Gastrocnemius medialis (tissue), 4 donors: ENCODE results near the gene DNM3. TPM values are rescaled to one million over a fixed set of nuclear protein-coding genes. Genes with fewer than 3 reads are reported as not detected.

Source experiments
- ATAC-seq, 2 donors: fragments of 150-250 bp; one replicate each; pipeline ENCODE4 v1.9.1; 2016
- DNase-seq, 2 donors: peaks; one replicate each; pipeline ENCODE4 v3.0.0-alpha.2; 2019
- H3K27ac ChIP-seq, 4 donors: fragments of 200-600 bp; sonication (generic); 1 replicate in 1 of 4; 2 replicates in 3 of 4; pipeline ENCODE4 v1.5.1; 2016 to 2018; ENCODE audit warnings: mild to moderate bottlenecking in 2 of 4, moderate library complexity in 1 of 4
- H3K27me3 ChIP-seq, 3 donors: fragments of 200-600 bp; sonication (generic) in 2 of 3; 1 replicate in 1 of 3; 2 replicates in 2 of 3; pipeline versions ENCODE4 v1.5.1 to v1.6.0; 2016 to 2019; ENCODE audit warnings: mild to moderate bottlenecking in 1 of 3, moderate library complexity in 1 of 3
- H3K36me3 ChIP-seq, 2 donors: fragments of 200-600 bp; sonication (generic) in 1 of 2; one replicate each; pipeline ENCODE4 v1.5.1; 2017 to 2018
- H3K4me1 ChIP-seq, 2 donors: fragments of 200-600 bp; sonication (generic) in 1 of 2; one replicate each; pipeline ENCODE4 v1.5.1; 2016 to 2017; ENCODE audit warnings: mild to moderate bottlenecking in 2 of 2
- H3K4me3 ChIP-seq, 4 donors: fragments of 200-600 bp; sonication (generic) in 3 of 4; 1 replicate in 1 of 4; 2 replicates in 3 of 4; pipeline ENCODE4 v1.5.1; 2016 to 2019; ENCODE audit warnings: mild to moderate bottlenecking in 2 of 4
- H3K9me3 ChIP-seq, 3 donors: fragments of 200-600 bp; sonication (generic) in 2 of 3; 1 replicate in 1 of 3; 2 replicates in 2 of 3; pipeline ENCODE4 v1.5.1; 2016 to 2019
- POLR2A ChIP-seq, 2 donors: fragments of 450-650 bp; IDR thresholded peaks; one replicate each; pipeline ENCODE4 v1.6.1; 2017; ENCODE audit warnings: antibody characterized with exemption in 2 of 2, mild to moderate bottlenecking in 2 of 2, moderate library complexity in 2 of 2
- in situ Hi-C, 4 donors: fragments of 200-750 bp; cut with MboI; loops; one replicate each; pipeline versions ENCODE4 v1.15.0 to v1.8.0; 2017; ENCODE audit warnings: low sequenced_read_pairs in 4 of 4
- intact Hi-C: fragments of 100-400 bp; cut with DNase I; formaldehyde crosslinking; loops from one replicate; pipeline ENCODE4 v1.15.1; 2023; ENCODE audit warnings: low total_unique reads
- total RNA-seq, 4 donors: library from RNA; depleted of rRNA; stranded (reverse); fragments of >200 nt; gene quantifications; one replicate each; pipeline versions ENCODE4 v1.1.0 to v1.2.3, GENCODE V29; 2016
- TF ChIP-seq, protein P1 (sequence below), 5 experiments: fragments of 450-650 bp in 3 of 5; fragments of 200-600 bp in 2 of 5; sonication (generic) in 2 of 5; IDR thresholded peaks in 4 of 5; conservative IDR thresholded peaks in 1 of 5; 1 replicate in 4 of 5; 2 replicates in 1 of 5; pipeline ENCODE4 v1.5.1; 2016 to 2019; ENCODE audit warnings: antibody characterized with exemption in 5 of 5, mild to moderate bottlenecking in 3 of 5, moderate library complexity in 3 of 5

DNM3 gene
- total RNA-seq, 4 donors from 2014 or later, result 0.35 to 1.6 (median 1.1) TPM

GRCh38 chr1:172325531-172325930, 484.2 kb downstream of the DNM3 start:
- no peaks in the 10 kb centered on the region for H3K9me3 ChIP-seq
- H3K27me3 ChIP-seq, result no peaks in the 10 kb centered on the region
- H3K4me1 ChIP-seq, result peaks cover 0 to 3% of the 10 kb centered on the region in 2 donors
- no peaks in the 10 kb centered on the region for H3K36me3 ChIP-seq
- DNase-seq (no peak), ATAC-seq (no peak)
- H3K4me3 ChIP-seq, result no peak overlapping the region
- in situ Hi-C loops (no loop called here), intact Hi-C loops (no loop called here)
- no peak for TF ChIP-seq POLR2A (IDR thresholded peaks at IDR 0.05)
- TF ChIP-seq, protein P1, sequence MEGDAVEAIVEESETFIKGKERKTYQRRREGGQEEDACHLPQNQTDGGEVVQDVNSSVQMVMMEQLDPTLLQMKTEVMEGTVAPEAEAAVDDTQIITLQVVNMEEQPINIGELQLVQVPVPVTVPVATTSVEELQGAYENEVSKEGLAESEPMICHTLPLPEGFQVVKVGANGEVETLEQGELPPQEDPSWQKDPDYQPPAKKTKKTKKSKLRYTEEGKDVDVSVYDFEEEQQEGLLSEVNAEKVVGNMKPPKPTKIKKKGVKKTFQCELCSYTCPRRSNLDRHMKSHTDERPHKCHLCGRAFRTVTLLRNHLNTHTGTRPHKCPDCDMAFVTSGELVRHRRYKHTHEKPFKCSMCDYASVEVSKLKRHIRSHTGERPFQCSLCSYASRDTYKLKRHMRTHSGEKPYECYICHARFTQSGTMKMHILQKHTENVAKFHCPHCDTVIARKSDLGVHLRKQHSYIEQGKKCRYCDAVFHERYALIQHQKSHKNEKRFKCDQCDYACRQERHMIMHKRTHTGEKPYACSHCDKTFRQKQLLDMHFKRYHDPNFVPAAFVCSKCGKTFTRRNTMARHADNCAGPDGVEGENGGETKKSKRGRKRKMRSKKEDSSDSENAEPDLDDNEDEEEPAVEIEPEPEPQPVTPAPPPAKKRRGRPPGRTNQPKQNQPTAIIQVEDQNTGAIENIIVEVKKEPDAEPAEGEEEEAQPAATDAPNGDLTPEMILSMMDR (IDR thresholded peaks at IDR 0.05 in 4 of 5, conservative IDR thresholded peaks at IDR 0.05 in 1 of 5), result no peak
- H3K27ac ChIP-seq, result no peak overlapping the region

DNA sequence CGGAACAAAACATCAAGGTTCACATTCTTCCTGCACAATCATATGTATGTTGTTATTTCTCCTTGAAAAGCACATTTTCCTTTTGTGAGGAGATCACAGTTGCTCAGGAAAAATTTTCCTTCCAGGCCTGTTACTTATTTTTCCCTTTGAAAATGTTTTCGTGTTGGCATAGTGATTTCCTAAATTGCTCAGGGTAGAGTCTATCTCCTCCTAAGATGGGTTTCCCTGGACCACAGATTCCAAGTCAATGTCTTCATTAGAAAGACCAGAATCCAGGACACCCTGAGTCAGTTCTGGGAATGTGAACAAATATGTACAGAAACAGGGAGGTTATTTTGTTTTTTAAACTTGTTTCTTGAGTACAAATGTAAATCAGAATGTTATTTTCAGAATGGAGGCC, 484.8 kb downstream of the DNM3 start:
- H3K9me3 ChIP-seq, result no peaks in the 10 kb centered on the region
- no peaks in the 10 kb centered on the region for H3K27me3 ChIP-seq
- peaks cover 0 to 3% of the 10 kb centered on the region in 2 donors for H3K4me1 ChIP-seq
- no peak for ATAC-seq
- H3K36me3 ChIP-seq, result no peaks in the 10 kb centered on the region
- DNase-seq, result no peak
- intact Hi-C loops (no loop called here), in situ Hi-C loops (no loop called here)
- TF ChIP-seq, protein P1 (IDR thresholded peaks at IDR 0.05 in 4 of 5, conservative IDR thresholded peaks at IDR 0.05 in 1 of 5), result no peak
- no peak for TF ChIP-seq POLR2A (IDR thresholded peaks at IDR 0.05)
- H3K27ac ChIP-seq, result no peak overlapping the region
- no peak overlapping the region for H3K4me3 ChIP-seq

DNA sequence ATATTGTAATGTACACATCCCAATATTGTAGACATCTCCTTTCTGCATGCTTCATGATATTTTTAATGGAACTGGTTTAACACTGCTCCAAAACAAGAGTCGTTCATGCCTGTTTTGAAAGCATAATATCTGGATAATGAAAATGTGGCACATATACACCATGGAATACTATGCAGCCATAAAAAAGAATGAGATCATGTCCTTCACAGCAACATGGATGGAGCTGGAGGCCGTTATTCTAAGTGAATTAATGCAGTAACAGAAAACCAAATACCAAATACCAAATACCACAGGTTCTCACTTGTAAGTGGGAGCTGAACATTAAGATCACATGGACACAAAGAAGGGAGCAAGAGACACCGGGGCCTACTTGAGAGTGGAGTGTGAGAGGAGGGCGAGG, 487.0 kb downstream of the DNM3 start:
- no peaks in the 10 kb centered on the region for H3K27me3 ChIP-seq
- H3K4me1 ChIP-seq, result no peaks in the 10 kb centered on the region
- H3K36me3 ChIP-seq, result no peaks in the 10 kb centered on the region
- intact Hi-C loops (no loop called here), in situ Hi-C loops (no loop called here)
- TF ChIP-seq POLR2A (IDR thresholded peaks at IDR 0.05), result no peak
- TF ChIP-seq, protein P1 (IDR thresholded peaks at IDR 0.05 in 4 of 5, conservative IDR thresholded peaks at IDR 0.05 in 1 of 5), result no peak
- DNase-seq (no peak), ATAC-seq (no peak)
- H3K9me3 ChIP-seq, result no peaks in the 10 kb centered on the region
- H3K4me3 ChIP-seq, result no peak overlapping the region
- no peak overlapping the region for H3K27ac ChIP-seq

GRCh38 chr1:172332230-172332629, 490.9 kb downstream of the DNM3 start:
- in situ Hi-C loops (no loop called here), intact Hi-C loops (no loop called here)
- H3K27me3 ChIP-seq, result no peaks in the 10 kb centered on the region
- TF ChIP-seq POLR2A (IDR thresholded peaks at IDR 0.05), result no peak
- TF ChIP-seq, protein P1 (IDR thresholded peaks at IDR 0.05 in 4 of 5, conservative IDR thresholded peaks at IDR 0.05 in 1 of 5), result no peak
- no peaks in the 10 kb centered on the region for H3K4me1 ChIP-seq
- ATAC-seq, result no peak
- H3K27ac ChIP-seq, result no peak overlapping the region
- no peaks in the 10 kb centered on the region for H3K36me3 ChIP-seq
- no peak for DNase-seq
- H3K4me3 ChIP-seq, result no peak overlapping the region
- no peaks in the 10 kb centered on the region for H3K9me3 ChIP-seq

DNA sequence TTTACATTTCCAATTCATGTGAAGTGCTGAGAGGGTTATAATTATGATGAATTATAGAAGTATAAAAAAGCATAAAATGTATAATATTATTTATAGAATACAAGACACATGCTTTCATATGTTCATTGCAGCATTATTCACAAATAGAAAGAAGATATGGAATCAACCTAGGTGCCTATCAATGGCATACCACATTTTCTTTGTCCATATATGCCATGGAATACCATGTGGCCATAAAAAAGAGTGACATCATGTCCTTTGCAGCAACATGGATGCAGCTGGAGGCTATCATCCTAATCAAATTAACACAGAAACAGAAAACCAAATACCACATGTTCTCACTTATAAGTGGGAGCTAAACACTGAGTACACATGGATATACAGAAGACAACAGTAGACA, 494.1 kb downstream of the DNM3 start:
- in situ Hi-C loops, result no loop called here

More for the DNA sequence above, 494.1 kb downstream of the DNM3 start:
- intact Hi-C loops, result no loop called here
- H3K36me3 ChIP-seq, result no peaks in the 10 kb centered on the region
- no peaks in the 10 kb centered on the region for H3K4me1 ChIP-seq
- no peak overlapping the region for H3K27ac ChIP-seq
- no peak for DNase-seq
- H3K27me3 ChIP-seq, result no peaks in the 10 kb centered on the region
- no peak for ATAC-seq
- H3K9me3 ChIP-seq, result no peaks in the 10 kb centered on the region
- H3K4me3 ChIP-seq, result no peak overlapping the region
- no peak for TF ChIP-seq POLR2A (IDR thresholded peaks at IDR 0.05)
- TF ChIP-seq, protein P1 (IDR thresholded peaks at IDR 0.05 in 4 of 5, conservative IDR thresholded peaks at IDR 0.05 in 1 of 5), result no peak
